Mucosa of gallbladder (tissue), 1 donor: ENCODE results near the gene MCCD1. TPM values are rescaled to one million over a fixed set of nuclear protein-coding genes. Genes with fewer than 3 reads are reported as not detected.
"Not testable (repeated sequence)": the region's sequence is repeated elsewhere in the genome, so short reads cannot be mapped to it uniquely, and the experiment has no call there.

Experiments
- DNase-seq: peaks from one replicate; pipeline ENCODE4 v3.0.0-alpha.2; 2020; ENCODE audit warnings: low spot score
- total RNA-seq: library from RNA; stranded (reverse); gene quantifications from one replicate; pipeline ENCODE4 v1.2.1, GENCODE V29; 2021
- donor health status: DM: no; HTN: no; CAD: no.

MCCD1 gene, protein sequence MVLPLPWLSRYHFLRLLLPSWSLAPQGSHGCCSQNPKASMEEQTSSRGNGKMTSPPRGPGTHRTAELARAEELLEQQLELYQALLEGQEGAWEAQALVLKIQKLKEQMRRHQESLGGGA
- not detected for total RNA-seq

- DNase-seq: no peak
Observed at GRCh38 chr6:31528821-31529328, at the start of gene MCCD1. Gene MCCD1, plus strand, starts transcription at chr6:31528962. Its CDS starts 53 bp downstream, at chr6:31529015.

- DNase-seq: no peak
Observed at GRCh38 chr6:31479151-31479932, 49.4 kb upstream of the MCCD1 start.

- no peak for DNase-seq
Observed at GRCh38 chr6:31479933-31480535, 48.7 kb upstream of the MCCD1 start.

DNA sequence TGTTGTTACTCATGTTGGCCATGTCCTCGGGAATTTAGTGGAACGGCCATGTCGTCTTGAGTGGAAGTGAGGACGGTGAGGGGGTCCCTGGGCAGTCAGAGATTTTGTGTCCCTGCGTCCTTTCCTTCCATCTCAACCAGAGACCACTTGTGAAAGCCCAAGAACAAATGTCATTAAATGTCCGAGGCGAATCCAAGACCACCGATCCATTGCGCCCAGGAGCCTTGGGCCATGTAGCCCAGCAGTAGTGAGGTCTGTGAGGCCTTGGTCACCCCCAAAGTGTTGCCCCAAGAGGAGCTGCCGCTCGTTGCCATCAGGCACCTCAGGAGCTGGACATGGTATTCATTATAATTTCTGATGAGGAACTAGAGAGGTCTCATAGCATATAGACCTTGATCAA is 48.2 kb upstream of the MCCD1 start:
- no peak for DNase-seq

DNA sequence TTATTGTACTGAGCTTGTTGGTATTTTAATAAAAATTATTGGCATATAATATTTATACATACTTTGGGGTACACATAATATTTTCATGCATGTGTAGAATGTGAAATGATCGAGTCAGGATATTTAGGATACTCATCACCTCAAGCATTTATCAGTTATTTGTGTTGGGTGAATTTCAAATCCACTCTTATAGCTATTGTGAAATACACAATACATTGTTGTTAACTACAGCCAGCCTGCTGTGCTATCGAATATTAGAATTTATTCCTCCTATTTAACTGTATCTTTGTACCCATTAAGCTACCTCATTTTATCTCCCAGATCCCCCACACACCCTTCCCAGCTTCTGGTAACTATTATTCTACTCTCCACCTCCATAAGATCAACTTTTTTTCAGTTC is 45.4 kb upstream of the MCCD1 start:
- DNase-seq: no peak

DNA sequence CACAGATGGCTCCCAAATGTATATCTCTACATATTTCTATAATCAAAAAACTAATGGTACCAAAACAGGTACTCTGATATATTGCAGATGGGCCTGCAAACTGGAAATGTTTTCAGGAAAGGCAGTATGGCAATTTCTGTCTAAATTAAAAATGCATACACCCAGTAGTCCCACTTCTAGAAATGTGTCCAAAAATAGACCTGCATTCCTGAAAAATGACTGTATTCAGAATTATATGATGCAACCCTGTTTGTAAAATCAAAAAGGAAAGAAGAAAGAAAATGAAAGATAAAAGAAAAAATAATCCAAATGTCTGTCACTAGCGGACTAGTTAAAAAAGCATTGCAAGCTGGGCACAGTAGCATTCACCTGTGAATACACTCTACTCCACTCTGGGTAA is 43.7 kb upstream of the MCCD1 start:
- no peak for DNase-seq

DNA sequence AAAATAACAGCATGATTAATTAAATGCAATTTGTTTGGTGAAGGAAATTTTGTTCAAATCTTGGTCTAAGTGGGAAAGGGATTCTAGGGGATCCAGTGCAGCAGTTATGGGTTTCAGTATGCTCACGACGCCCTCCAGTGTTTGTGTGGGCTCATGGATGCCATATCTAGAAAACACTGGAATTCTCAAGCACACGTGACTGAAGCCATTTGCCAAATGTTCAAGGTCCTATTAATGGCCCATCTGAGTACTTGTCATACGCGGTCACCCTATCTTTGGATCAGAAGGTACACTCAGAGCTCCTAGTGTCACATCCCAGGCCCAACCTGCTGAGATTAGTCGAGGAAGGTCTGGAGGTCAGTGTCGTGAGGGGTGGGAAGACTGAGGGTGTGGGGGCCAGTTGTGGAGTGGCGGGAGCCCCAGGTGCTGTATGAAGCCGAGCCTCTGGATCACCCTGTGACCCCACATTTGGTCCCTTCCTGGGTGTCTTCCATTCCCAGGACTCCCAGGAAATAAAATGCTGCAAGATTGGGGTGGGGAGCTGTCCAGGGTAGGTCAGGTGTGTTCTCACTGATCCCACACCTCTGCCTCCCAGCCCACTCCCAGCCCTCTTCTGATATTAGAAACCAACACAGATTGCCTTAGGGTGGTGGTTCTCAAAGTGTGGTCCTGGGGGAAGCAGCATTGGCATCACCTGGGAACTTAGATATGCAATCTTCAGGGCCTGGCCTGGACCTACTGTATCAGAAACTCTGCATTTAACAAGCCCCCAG is 42.5 kb upstream of the MCCD1 start:
- DNase-seq: not testable (repeated sequence)

DNA sequence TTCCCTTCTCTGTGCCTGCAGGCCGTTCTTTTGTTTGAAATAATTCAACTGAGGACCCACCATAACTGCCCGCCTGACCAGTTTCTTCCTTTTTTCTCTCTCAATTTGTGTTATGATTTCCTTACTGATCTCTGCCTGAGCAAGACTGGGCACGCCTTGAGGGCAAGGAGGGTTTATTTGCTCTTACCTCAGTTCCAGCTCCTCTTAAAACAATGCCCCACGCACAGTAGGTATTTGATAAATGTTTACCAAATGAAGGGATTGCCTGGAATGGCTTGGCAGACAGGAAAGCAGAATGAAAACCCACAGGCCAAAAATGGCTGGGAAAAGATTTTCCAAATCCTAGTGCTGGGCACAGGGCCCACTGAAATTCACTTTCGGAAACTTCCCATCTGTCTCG is 41.1 kb upstream of the MCCD1 start:
- DNase-seq: not testable (repeated sequence)

GRCh38 chr6:31489086-31489485 is 39.7 kb upstream of the MCCD1 start:
- no peak for DNase-seq

DNA sequence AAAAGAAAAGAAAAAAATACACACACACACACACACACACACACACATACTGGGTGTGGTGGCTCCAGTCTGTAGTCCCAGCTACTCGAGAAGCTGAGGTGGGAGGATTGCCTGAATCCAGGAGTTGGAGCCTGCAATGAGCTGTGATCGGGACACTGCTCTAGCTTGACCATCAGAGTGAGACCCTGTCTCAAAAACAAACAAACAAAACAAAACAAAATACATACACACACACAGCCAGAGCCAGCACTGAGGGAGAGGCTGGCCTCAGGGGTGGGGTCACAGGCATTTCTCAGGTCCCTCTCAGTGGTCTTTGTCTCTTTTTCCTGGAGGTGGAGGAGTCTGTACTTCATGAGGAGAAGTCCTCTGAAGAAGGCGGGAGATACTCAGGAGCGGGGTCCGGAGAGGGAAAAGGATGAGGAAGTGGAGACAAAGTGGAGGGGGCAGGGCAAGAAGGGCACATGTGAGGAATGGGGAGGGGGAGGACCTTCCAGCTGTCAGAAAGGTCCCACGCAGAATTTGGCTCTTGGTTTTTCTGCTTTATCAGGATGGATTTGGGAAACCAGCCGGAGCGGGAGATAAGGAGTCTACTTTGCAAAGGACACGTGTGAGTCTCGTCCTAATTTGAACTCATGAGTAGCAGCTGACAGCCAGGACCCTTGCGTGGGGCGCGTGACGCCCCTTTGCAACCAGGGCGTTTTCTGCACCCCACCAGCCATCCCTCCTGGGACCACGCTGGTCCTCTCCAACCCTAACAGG is 38.5 kb upstream of the MCCD1 start:
- DNase-seq: no peak

DNA sequence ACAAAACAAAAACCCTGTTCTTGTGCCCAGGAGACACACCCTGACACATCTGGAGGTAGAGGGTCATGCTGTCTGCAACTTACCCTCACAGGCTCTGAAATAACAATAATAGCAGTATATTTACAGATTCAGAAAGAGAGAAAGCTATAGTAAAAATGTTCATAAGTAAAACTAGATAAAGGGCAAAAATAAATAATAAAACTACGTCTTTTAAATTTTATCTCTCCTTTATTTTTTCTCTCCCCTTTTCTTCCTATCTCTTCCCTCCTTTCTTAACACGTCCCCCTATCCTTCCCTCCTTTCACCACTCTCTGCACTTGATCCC is 35.2 kb upstream of the MCCD1 start:
- DNase-seq: not testable (repeated sequence)

GRCh38 chr6:31493875-31494694 is 34.7 kb upstream of the MCCD1 start:
- peak; percentile 75 for DNase-seq

- DNase-seq: no peak
Observed at GRCh38 chr6:31495580-31495979, 33.2 kb upstream of the MCCD1 start.

DNA sequence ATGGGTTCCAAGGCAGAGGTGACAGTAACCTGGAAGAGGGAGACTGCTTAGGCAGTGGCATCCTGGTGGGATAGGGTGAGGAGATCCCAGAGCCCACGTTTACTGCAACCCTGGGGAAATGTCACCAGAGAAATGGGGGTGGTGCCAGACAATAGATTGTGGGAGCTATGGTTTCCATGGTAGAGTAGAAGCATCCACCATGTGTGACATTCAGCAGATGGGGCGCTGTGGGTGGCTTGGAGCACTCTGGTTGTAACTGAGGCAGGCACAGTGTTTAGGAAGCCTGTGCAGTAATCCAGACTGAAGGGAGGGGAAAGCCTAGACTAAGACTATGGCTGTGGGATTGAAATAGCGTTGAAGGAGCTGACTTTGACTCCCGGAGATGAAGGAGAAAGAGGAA is 31.9 kb upstream of the MCCD1 start:
- not testable (repeated sequence) for DNase-seq

DNA sequence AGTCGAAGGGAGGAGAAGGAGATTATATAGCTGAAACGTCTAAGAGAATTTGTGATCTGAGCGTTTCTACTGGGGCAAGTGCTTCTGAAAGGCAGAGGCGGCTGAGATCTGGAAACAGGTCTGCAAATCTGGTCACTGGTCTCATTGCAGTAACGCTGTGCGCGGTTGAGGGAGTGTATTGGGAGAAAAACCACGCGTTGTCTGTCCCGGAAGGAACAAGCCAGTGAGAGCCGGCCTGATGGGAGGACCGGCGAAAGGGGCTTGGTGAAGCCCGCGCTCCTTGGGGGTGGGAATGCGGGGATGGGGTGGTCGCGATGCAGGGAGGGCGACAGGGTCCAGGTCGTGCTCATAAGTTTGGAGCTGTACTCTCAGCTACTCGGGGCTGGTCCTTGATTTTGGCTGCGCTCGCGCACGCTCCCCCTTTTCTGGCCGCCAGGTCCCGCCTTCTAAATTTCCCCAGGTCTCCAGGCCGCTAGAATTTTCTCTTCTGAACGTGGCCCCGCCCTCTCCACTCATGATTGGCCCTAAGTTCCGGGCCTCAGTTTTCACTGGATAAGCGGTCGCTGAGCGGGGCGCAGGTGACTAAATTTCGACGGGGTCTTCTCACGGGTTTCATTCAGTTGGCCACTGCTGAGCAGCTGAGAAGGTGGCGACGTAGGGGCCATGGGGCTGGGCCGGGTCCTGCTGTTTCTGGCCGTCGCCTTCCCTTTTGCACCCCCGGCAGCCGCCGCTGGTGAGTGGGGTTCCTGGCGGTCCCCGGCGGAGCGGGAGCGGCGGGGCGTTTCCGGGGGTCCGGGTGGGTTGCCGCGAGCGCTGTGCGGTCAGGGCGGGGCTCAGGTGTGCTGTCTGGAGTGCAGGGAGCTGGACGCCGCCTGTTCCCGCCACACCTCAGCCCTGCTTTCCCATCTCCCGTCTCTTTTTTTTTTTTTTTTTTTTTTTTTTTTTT is 31.0 kb upstream of the MCCD1 start, which contains the start of gene MICB:
Gene MICB, plus strand, starts transcription at position 615 of the 946 bp plus-strand sequence. Its CDS starts 49 bp downstream, at position 664.
- DNase-seq: peak; percentile 73

GRCh38 chr6:31498748-31499147 is 30.0 kb upstream of the MCCD1 start:
- no peak for DNase-seq

GRCh38 chr6:31499648-31500047 is 29.1 kb upstream of the MCCD1 start:
- DNase-seq: not testable (repeated sequence)

GRCh38 chr6:31502586-31502985 is 26.2 kb upstream of the MCCD1 start:
- DNase-seq: no peak

DNA sequence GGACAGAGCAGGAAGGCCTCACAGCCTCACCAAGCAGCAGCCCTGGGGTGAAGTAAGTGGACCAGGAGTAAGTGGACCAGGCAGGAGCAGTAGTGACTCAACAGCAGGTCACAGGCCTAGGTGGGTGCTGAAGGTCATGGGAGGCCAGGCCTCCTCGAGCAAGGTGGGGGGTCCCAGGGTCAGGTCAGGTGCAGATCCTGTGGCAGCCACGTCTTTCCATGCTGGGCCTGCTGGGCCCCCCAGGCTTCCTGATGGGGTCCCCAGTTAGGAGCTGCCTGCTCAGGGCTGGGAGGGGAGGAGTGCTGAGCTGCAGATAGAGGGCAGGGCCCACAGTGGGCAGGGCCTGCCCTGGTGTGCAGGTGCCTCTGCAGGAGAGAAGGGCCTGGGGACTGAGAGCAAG is 19.7 kb upstream of the MCCD1 start:
- DNase-seq: not testable (repeated sequence)
